CMK (cell line): ENCODE measurements around the gene DOCK2.
"Not testable (repeated sequence)": the region's sequence is repeated elsewhere in the genome, so short reads cannot be mapped to it uniquely, and the experiment has no call there.

Source experiments
- DNase-seq: peaks from one replicate; pipeline ENCODE4 v3.0.0-alpha.2; 2010; ENCODE audit warnings: low read depth

DOCK2 gene

DNA sequence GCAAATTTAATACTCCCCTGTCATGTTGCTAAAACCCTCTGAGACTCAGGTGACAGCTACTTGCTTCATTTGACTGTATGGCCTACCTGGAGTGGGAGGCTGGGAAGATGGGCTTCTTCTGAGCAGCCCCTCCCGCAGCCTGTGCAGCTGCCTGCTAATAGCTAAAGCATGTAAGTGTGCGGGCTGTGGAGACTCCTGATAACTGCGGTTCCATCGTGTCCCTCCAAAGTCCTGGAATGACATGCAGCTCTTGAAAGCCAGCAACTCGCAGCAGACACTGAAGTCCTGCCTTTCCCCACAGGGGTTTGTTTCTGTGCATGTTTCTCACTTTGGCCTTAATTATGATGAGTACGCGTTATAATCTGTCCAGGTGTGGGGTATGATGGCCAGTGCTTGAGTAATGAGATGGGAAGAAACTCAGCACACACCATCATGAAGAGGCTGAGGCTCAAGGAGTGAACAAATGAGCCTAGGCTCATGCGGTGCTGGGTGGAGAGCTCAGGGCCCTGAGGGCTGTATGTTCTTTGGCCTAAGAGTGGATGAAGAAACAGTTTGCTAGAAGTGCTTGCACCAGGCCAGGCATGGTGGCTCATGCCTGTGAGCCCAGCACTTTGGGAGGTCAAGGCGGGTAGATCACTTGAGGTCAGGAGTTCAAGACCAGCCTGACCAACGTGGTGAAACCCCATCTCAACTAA, 119.1 kb downstream of the DOCK2 start:
- no peak for DNase-seq

- no peak for DNase-seq
These were observed 119.9 kb downstream of the DOCK2 start for GRCh38 chr5:169757016-169757415.

DNA sequence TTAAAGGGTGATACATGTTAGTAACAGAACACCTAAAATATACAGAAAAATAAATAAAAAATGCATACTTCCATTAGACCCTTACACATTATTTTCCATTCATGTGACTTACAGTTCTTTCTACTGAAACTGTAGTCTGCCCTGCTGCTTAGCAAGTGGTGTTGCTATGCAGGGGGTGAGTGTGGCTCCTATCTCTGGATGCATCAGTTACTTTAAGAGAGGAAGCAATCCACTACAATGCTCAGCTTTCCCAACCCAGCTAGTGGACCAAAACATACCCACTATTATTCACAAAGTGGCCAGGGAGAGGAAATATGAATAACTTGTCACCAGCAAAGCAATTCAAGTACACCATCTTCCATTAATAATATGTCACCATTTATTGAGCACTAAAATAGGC, 121.8 kb downstream of the DOCK2 start:
- no peak for DNase-seq

DNA sequence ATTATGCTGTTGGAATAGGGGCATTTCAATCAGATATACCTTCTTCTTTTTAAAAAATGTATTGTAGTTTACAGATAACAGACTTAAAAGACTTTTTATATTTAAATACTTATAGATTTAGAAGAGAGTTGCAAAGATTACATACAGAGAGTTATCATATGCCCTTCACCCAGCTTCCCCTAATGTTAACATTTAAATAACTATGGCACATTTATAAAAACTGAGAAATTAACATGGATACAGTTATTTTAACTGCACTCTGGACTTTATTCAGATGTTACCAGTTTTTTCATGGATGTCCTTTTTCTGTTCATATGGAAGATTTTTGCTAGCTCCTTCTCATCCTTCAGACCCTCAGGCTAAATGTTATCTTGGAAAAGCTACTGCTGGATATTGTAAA, 123.2 kb downstream of the DOCK2 start:
- no peak for DNase-seq

DNA sequence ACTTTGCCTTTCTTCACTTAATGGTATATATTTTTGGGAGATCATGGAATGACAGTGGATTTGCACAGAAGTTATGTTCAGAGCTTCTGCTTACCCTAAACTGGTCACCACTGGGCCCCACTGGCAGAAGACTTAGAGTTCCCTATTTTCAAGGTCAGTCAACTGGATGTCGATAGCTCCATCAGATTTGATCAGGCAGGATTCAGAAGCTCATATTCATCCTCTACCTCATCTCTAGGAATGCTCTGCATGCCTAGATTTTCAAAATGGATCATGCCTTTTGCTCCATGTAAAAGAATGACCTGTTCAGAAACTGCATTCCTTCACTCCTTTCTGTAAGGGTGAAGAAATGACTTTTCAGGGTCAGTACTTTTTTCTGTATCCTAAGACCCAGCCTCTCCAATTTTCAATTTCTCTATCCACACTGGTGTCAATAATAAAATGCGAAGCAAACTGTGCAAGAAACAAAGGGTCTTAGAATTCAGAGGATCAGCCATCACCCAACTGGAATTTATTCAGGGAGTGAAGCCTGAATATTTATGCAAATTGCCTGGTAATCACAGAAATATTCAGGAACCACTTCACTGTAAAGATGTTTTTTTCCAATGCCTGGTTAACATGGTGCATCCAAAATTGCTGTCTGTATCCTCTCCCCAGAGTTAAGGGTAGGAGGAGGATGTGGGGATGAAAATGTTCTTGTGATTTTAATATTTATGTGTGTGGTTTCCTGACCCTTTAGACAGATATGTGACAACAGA, 125.4 kb downstream of the DOCK2 start:
- no peak for DNase-seq

GRCh38 chr5:169763376-169764017, 126.4 kb downstream of the DOCK2 start:
- DNase-seq = no peak

DNA sequence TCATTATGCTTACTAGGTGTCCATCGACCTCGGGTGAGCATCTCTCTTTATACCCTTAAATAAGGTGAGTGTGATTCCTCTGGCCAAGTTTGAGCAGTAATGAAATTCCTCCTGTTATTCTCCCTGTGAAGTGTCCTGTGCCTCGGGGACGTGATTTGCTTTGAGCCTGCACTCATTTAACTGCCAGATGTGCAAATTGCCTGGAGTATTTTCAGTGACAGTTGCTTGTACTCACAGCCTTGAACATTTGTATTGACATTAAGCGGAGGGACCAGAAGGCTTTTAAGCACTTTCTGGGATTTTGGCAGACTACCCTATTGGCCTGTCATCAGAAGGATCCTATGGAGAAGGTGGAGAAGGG, 126.9 kb downstream of the DOCK2 start:
- DNase-seq = no peak

DNA sequence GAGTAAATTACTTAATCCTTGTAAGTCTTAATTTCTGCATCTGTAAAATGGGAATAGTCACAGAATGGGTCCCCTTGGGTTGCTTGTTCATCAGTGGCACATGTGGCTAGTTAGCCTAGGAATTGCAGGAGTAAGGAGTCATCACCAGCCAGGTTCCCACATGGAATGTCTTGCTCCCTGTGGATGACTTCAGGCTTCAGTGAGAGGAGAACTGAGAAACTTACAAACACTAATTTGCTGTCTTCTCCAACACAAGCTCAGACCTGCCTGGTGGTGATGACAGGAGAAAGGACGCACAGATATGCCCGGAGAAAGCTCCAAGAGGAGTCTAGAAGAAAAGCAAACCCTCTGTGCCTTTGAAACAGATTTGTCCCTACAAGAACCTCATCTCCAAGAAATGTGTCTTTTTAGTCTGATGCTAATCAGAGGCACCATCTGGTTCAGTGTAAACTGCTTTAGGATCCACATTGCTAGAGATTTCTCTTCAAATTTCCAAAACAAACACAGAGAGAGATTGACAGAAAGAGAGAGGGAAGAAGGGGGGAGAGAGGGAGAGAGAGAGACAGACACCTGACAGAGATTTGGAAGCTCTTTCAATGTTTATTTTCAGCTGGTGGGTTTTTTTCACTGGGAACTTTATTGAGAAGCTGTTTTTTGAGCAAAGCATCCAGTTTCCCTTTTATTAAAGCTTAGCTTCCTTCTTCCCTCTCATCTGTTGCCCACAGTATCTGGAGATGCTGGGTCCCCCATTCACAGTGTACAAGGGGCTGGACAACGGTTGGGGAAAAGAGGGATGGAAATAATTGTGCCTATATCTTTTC, 128.3 kb downstream of the DOCK2 start:
- DNase-seq = no peak

DNA sequence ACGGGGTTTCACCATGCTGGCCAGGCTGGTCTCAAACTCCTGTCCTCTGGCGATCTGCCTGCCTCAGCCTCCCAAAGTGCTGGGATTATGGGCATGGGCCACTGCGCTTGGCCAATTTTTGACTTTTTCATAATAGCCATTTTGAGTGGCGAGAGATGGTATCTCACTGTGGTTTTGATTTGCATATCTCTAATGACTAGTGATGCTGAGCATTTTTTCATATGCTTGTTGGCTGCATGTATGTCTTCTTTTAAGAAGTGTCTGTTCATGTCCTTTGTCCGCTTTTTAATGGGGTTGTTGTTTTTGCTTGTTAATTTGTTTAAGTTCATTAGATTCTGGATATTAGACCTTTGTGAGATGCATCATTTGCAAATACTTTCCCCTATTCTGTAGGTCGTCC, 129.9 kb downstream of the DOCK2 start:
- not testable (repeated sequence) for DNase-seq

DNA sequence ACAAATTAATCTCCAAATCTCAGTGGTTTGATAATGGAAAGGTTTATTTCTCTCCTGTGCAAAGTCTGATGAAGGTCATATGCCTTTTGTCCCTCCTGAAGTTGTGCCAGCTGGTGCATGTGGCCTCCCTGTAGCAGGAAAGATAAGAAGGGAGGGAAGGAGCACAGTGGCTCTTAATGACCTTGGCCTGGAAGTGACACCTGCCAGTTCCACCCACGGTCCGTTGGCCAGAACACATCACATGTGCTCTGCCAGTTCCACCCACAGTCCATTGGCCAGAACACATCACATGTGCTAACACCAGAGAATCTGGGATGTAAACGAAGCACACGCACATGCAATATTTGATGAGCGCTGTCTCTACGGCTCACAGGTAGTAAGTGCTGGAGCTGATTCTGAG, 130.9 kb downstream of the DOCK2 start:
- DNase-seq = no peak

- DNase-seq = no peak
These were observed 131.3 kb downstream of the DOCK2 start for GRCh38 chr5:169768416-169768815.

GRCh38 chr5:169770109-169770508, 133.0 kb downstream of the DOCK2 start:
- no peak for DNase-seq

- no peak for DNase-seq
These were observed 135.2 kb downstream of the DOCK2 start for GRCh38 chr5:169772256-169772655.

GRCh38 chr5:169772688-169773087, 135.6 kb downstream of the DOCK2 start:
- no peak for DNase-seq

DNA sequence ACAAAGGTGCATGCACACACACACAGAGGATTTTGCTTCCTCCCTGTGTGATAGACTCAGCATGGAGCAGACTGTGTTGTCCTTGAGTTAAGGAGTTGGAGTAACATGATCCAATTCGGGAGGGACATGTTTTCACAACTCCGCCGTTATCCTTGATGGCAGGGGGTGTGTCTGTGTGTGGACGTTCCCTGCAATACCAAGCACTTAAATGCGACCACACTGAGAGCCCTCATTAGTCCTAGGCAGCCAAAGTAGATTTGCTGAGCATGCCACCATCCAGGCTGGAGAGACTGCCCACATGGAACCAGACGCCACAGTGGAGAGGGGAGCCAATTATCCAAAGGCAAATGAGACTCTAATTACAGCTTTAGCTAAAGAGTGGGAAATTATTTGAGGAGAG, 140.1 kb downstream of the DOCK2 start:
- DNase-seq = no peak

GRCh38 chr5:169778622-169779596, 141.8 kb downstream of the DOCK2 start:
- DNase-seq = no peak

- DNase-seq = no peak
These were observed 144.6 kb downstream of the DOCK2 start for GRCh38 chr5:169781420-169782345.

DNA sequence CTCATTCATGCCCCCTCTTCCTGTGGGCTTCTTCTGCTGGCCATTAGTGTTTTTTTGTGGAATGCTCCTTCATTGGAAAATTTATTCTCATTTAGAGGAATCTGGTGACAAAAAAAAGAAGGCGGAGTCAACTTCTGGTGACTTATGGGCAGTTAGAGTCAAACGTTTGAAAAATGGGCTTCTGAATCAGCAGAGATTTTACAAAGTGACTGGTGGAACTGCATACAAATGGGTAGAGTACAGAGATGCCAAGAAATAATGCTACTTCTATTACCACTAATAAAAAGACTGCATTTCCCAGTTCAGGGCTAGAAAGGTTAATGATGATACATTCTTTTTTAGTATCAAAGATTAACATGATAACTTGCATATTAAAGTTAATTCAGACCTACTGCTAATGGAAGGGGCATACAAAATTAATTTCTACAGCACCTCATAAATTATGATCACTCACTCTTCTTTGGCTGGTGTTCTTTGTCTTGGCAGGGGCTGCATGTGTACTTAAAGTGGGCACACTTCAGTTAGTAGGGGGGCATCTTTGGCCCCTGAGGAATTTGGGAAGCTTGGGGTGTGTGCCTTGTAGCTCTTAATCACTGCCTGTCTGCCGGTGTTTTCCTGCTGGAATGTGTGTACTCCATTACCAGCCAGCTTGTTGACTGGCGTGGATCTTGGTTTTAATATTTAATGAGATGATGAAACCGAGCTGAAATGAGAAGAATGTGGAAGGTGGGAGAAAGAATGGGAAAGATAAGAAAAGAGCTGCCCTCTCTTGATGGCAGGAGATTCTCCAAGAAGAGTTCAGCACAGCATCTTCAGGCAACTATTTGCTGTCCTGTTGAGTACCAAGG, 148.9 kb downstream of the DOCK2 start:
- no peak for DNase-seq

- DNase-seq = no peak
These were observed 151.1 kb downstream of the DOCK2 start for GRCh38 chr5:169788168-169788567.
